Nucleus accumbens (tissue), 56 donors: ENCODE measurements around the gene SCARF1.
"Not testable (repeated sequence)": the region's sequence is repeated elsewhere in the genome, so short reads cannot be mapped to it uniquely, and the experiment has no call there.

Experiments
- DNase-seq, 56 donors: peaks; one replicate each; lab custom pipeline; 2025; lab: John Stamatoyannopoulos, UW

Gene SCARF1

GRCh38 chr17:1645207-1646171 lies at the start of gene SCARF1:
TSS of gene SCARF1 (minus strand) at chr17:1645732. CDS start at chr17:1645697, 35 bp downstream.
- DNase-seq, result peak in 4 of 56 donors; percentile 14 to 37 (median 19)

GRCh38 chr17:1693339-1693738 lies 47.8 kb upstream of the SCARF1 start:
- no peak for DNase-seq

GRCh38 chr17:1690544-1691221 lies 45.2 kb upstream of the SCARF1 start:
- DNase-seq, result no peak

- not testable (repeated sequence) for DNase-seq
Measured at GRCh38 chr17:1688405-1688804, 42.9 kb upstream of the SCARF1 start.

GRCh38 chr17:1686086-1686485 lies 40.6 kb upstream of the SCARF1 start:
- no peak for DNase-seq

GRCh38 chr17:1684378-1685189 lies 39.1 kb upstream of the SCARF1 start, which contains the start of gene PRPF8:
TSS of gene PRPF8 (minus strand) at chr17:1684867. CDS start at chr17:1684571, 296 bp downstream.
- peak; percentile 65 to 99 (median 95) for DNase-seq

GRCh38 chr17:1683459-1683858 lies 37.9 kb upstream of the SCARF1 start:
- no peak for DNase-seq

GRCh38 chr17:1676401-1676800 lies 30.9 kb upstream of the SCARF1 start:
- DNase-seq, result no peak

GRCh38 chr17:1673041-1673785 lies 27.7 kb upstream of the SCARF1 start:
- no peak for DNase-seq

GRCh38 chr17:1663934-1664333 lies 18.4 kb upstream of the SCARF1 start:
- DNase-seq, result not testable (repeated sequence)

- no peak for DNase-seq
Measured at GRCh38 chr17:1661045-1661444, 15.5 kb upstream of the SCARF1 start.

- no peak for DNase-seq
Measured at GRCh38 chr17:1658100-1658499, 12.6 kb upstream of the SCARF1 start.

- DNase-seq, result no peak
Measured at GRCh38 chr17:1653735-1654134, 8.2 kb upstream of the SCARF1 start.

GRCh38 chr17:1652794-1653193 lies 7.3 kb upstream of the SCARF1 start:
- not testable (repeated sequence) for DNase-seq

- DNase-seq, result no peak
Measured at GRCh38 chr17:1651559-1651844, 6.0 kb upstream of the SCARF1 start.

GRCh38 chr17:1650731-1651558 lies 5.4 kb upstream of the SCARF1 start:
- DNase-seq, result no peak

GRCh38 chr17:1649844-1650501 lies 4.4 kb upstream of the SCARF1 start, which contains the start of gene RILP:
TSS of gene RILP (minus strand) at chr17:1649866. CDS start at chr17:1649804, 62 bp downstream.
- peak in 4 of 56 donors; percentile 31 to 55 (median 36) for DNase-seq
